ENCODE data around the gene MRPL22. TPM values are rescaled to one million over a fixed set of nuclear protein-coding genes. Genes with fewer than 3 reads are reported as not detected.

The MRPL22 gene
- total RNA-seq, 1 experiment from 2014 or later, result 27.2 TPM

- intact Hi-C loops (cut with micrococcal nuclease), result no loop called here
- H3K9me3 ChIP-seq (ENCODE audit: low read length), result no peaks in the 10 kb centered on the region
- ChIA-PET POLR2A (ENCODE audit: unreplicated experiment) (no interaction called here), CTCF (no interaction called here)
- no peak overlapping the region for H3K4me2 ChIP-seq (ENCODE audit: low read length)
- H3K4me1 ChIP-seq (ENCODE audit: insufficient read depth, low read length), result no peaks in the 10 kb centered on the region
- H3K27me3 ChIP-seq (ENCODE audit: low read length), result peaks cover 24% of the 10 kb centered on the region
- BruUV-seq (replicated peaks), result no TSS peak
- no peaks in the 10 kb centered on the region for H3K9me2 ChIP-seq (replicated peaks; ENCODE audit: low read length)
- no peak overlapping the region for H3K27ac ChIP-seq (ENCODE audit: low read length)
- H3K79me2 ChIP-seq (ENCODE audit: low read length), result no peaks in the 10 kb centered on the region
- no peak for DNase-seq
- no peak for ATAC-seq
- H4K20me1 ChIP-seq (ENCODE audit: low read length), result no peaks in the 10 kb centered on the region
- no peaks in the 10 kb centered on the region for H3K36me3 ChIP-seq (ENCODE audit: low read depth, low read length)
- H3F3A ChIP-seq (ENCODE audit: low read length, unreplicated experiment), result no peaks in the 10 kb centered on the region
- H3K4me3 ChIP-seq (ENCODE audit: low read length), result no peak overlapping the region
- H3K9ac ChIP-seq (ENCODE audit: low read length), result no peak overlapping the region
- H2AFZ ChIP-seq (ENCODE audit: low read length), result no peak overlapping the region
- TF ChIP-seq EZH2phosphoT487 (IDR thresholded peaks at IDR 0.05; ENCODE audit: borderline replicate concordance, low read length) (no peak), EZH2 (IDR thresholded peaks at IDR 0.05; ENCODE audit: low read length, unreplicated experiment) (no peak)
- TF ChIP-seq, protein P1, sequence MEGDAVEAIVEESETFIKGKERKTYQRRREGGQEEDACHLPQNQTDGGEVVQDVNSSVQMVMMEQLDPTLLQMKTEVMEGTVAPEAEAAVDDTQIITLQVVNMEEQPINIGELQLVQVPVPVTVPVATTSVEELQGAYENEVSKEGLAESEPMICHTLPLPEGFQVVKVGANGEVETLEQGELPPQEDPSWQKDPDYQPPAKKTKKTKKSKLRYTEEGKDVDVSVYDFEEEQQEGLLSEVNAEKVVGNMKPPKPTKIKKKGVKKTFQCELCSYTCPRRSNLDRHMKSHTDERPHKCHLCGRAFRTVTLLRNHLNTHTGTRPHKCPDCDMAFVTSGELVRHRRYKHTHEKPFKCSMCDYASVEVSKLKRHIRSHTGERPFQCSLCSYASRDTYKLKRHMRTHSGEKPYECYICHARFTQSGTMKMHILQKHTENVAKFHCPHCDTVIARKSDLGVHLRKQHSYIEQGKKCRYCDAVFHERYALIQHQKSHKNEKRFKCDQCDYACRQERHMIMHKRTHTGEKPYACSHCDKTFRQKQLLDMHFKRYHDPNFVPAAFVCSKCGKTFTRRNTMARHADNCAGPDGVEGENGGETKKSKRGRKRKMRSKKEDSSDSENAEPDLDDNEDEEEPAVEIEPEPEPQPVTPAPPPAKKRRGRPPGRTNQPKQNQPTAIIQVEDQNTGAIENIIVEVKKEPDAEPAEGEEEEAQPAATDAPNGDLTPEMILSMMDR (conservative IDR thresholded peaks at IDR 0.05; ENCODE audit: low read depth, low read length), result no peak
These were observed 70.0 kb downstream of the MRPL22 start for GRCh38 chr5:155010881-155011280.

DNA sequence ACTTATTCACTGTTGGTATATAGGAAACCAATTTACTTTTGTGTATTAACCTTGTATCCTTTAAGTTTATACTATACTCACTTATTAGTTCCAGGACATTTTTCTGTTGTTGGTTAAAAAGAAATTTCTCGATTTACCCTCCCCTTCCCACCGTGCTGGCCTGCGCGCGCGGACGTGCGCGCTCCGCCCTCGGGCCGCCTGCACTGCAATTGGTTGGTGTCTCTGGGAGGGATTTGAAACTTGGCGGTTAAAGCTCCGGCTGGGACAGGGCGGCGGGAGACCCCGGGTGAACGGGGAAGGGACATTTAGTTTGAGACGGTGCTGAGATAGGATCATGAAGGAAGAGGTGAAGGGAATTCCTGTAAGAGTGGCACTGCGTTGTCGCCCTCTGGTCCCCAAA is 72.7 kb downstream of the MRPL22 start, which contains the start of gene KIF4B:
TSS of gene KIF4B (plus strand) at position 230 of the 400 bp plus-strand sequence. CDS start at position 335, 105 bp downstream.
- H3K9me2 ChIP-seq (replicated peaks; ENCODE audit: low read length), result no peaks in the 10 kb centered on the region
- intact Hi-C loops (cut with micrococcal nuclease), result no loop called here
- ATAC-seq (no peak), DNase-seq (no peak)
- H3K27me3 ChIP-seq (ENCODE audit: low read length), result peaks cover 34% of the 10 kb centered on the region
- H3K9ac ChIP-seq (ENCODE audit: low read length), result no peak within 1 kb of the TSS
- ChIA-PET CTCF (no interaction called here), POLR2A (ENCODE audit: unreplicated experiment) (no interaction called here)
- no peaks in the 10 kb centered on the region for H3F3A ChIP-seq (ENCODE audit: low read length, unreplicated experiment)
- no peaks in the 10 kb centered on the region for H3K4me1 ChIP-seq (ENCODE audit: insufficient read depth, low read length)
- BruUV-seq (replicated peaks), result no TSS peak
- no peaks in the 10 kb centered on the region for H3K79me2 ChIP-seq (ENCODE audit: low read length)
- no peak within 1 kb of the TSS for H3K4me3 ChIP-seq (ENCODE audit: low read length)
- no peaks in the 10 kb centered on the region for H3K36me3 ChIP-seq (ENCODE audit: low read depth, low read length)
- no peak within 1 kb of the TSS for H3K27ac ChIP-seq (ENCODE audit: low read length)
- no peak for TF ChIP-seq EZH2phosphoT487 (IDR thresholded peaks at IDR 0.05; ENCODE audit: borderline replicate concordance, low read length)
- TF ChIP-seq, protein P1 (conservative IDR thresholded peaks at IDR 0.05; ENCODE audit: low read depth, low read length), result no peak
- TF ChIP-seq EZH2 (IDR thresholded peaks at IDR 0.05; ENCODE audit: low read length, unreplicated experiment), result no peak
- H3K9me3 ChIP-seq (ENCODE audit: low read length), result no peaks in the 10 kb centered on the region
- no peaks in the 10 kb centered on the region for H4K20me1 ChIP-seq (ENCODE audit: low read length)
- no peak within 1 kb of the TSS for H3K4me2 ChIP-seq (ENCODE audit: low read length)
- no peak within 1 kb of the TSS for H2AFZ ChIP-seq (ENCODE audit: low read length)

- H3K9me3 ChIP-seq (ENCODE audit: low read length), result no peaks in the 10 kb centered on the region
- peaks cover 34% of the 10 kb centered on the region for H3K27me3 ChIP-seq (ENCODE audit: low read length)
- H3K9ac ChIP-seq (ENCODE audit: low read length), result no peak overlapping the region
- DNase-seq (no peak), ATAC-seq (no peak)
- no peaks in the 10 kb centered on the region for H4K20me1 ChIP-seq (ENCODE audit: low read length)
- TF ChIP-seq, protein P1 (conservative IDR thresholded peaks at IDR 0.05; ENCODE audit: low read depth, low read length), result no peak
- TF ChIP-seq EZH2phosphoT487 (IDR thresholded peaks at IDR 0.05; ENCODE audit: borderline replicate concordance, low read length) (no peak), EZH2 (IDR thresholded peaks at IDR 0.05; ENCODE audit: low read length, unreplicated experiment) (no peak)
- no peaks in the 10 kb centered on the region for H3F3A ChIP-seq (ENCODE audit: low read length, unreplicated experiment)
- ChIA-PET POLR2A (ENCODE audit: unreplicated experiment) (no interaction called here), CTCF (no interaction called here)
- H3K36me3 ChIP-seq (ENCODE audit: low read depth, low read length), result no peaks in the 10 kb centered on the region
- no peak overlapping the region for H3K27ac ChIP-seq (ENCODE audit: low read length)
- H3K4me3 ChIP-seq (ENCODE audit: low read length), result no peak overlapping the region
- H3K79me2 ChIP-seq (ENCODE audit: low read length), result no peaks in the 10 kb centered on the region
- no peaks in the 10 kb centered on the region for H3K4me1 ChIP-seq (ENCODE audit: insufficient read depth, low read length)
- intact Hi-C loops (cut with micrococcal nuclease), result no loop called here
- H3K4me2 ChIP-seq (ENCODE audit: low read length), result no peak overlapping the region
- H3K9me2 ChIP-seq (replicated peaks; ENCODE audit: low read length), result no peaks in the 10 kb centered on the region
- no peak overlapping the region for H2AFZ ChIP-seq (ENCODE audit: low read length)
- no TSS peak for BruUV-seq (replicated peaks)
These were observed 74.4 kb downstream of the MRPL22 start for GRCh38 chr5:155015239-155015638.

Measured in PC-3 (cell line).